Stimulated activated CD8-positive, alpha-beta memory T cell treated with anti-CD3 and anti-CD28 coated beads, Interleukin-12 subunit alpha, Interleukin-12 subunit beta, amount 100 ng/mL, for 24 hours (primary cell): ENCODE results near the gene ZNF326.
A peak's percentile ranks its signal among the peaks of the same experiment; 100 is the strongest.

Experiments used
- DNase-seq: peaks from one replicate; pipeline ENCODE4 v3.0.0-alpha.2; 2020; ENCODE audit errors: extremely low read depth

The ZNF326 gene

GRCh38 chr1:89994805-89995597 is at the start of gene ZNF326:
Gene ZNF326, plus strand, starts transcription at chr1:89995110. Its CDS starts 148 bp downstream, at chr1:89995258.
- peak; percentile 87 for DNase-seq

- no peak for DNase-seq
These were observed 48.9 kb upstream of the ZNF326 start for GRCh38 chr1:89945852-89946476.

GRCh38 chr1:89946532-89946931 is 48.4 kb upstream of the ZNF326 start:
- DNase-seq: no peak

GRCh38 chr1:89948722-89949345 is 46.1 kb upstream of the ZNF326 start:
- DNase-seq: no peak

GRCh38 chr1:89949991-89950624 is 44.8 kb upstream of the ZNF326 start:
- DNase-seq: no peak

- no peak for DNase-seq
These were observed 44.2 kb upstream of the ZNF326 start for GRCh38 chr1:89950703-89951102.

GRCh38 chr1:89951766-89952604 is 42.9 kb upstream of the ZNF326 start:
- DNase-seq: no peak

GRCh38 chr1:89952605-89953130 is 42.2 kb upstream of the ZNF326 start:
- no peak for DNase-seq

- no peak for DNase-seq
These were observed 41.7 kb upstream of the ZNF326 start for GRCh38 chr1:89953131-89953626.

GRCh38 chr1:89953929-89954328 is 41.0 kb upstream of the ZNF326 start:
- no peak for DNase-seq

GRCh38 chr1:89954401-89954800 is 40.5 kb upstream of the ZNF326 start:
- DNase-seq: no peak

- no peak for DNase-seq
These were observed 39.4 kb upstream of the ZNF326 start for GRCh38 chr1:89955311-89956205.

- no peak for DNase-seq
These were observed 37.8 kb upstream of the ZNF326 start for GRCh38 chr1:89957107-89957506.

GRCh38 chr1:89958851-89959654 is 35.9 kb upstream of the ZNF326 start:
- DNase-seq: no peak

GRCh38 chr1:89959719-89960118 is 35.2 kb upstream of the ZNF326 start:
- DNase-seq: no peak

- no peak for DNase-seq
These were observed 32.7 kb upstream of the ZNF326 start for GRCh38 chr1:89962024-89962741.

GRCh38 chr1:89962742-89963075 is 32.2 kb upstream of the ZNF326 start:
- no peak for DNase-seq

GRCh38 chr1:89965193-89965768 is 29.6 kb upstream of the ZNF326 start:
- no peak for DNase-seq
